ENCODE results near the gene PJA2. TPM values are rescaled to one million over a fixed set of nuclear protein-coding genes. Genes with fewer than 3 reads are reported as not detected.
"Not testable (repeated sequence)": the region's sequence is repeated elsewhere in the genome, so short reads cannot be mapped to it uniquely, and the experiment has no call there.

Gene PJA2
- polyA plus RNA-seq, 2 donors, result 8.5 to 21.8 TPM

DNA sequence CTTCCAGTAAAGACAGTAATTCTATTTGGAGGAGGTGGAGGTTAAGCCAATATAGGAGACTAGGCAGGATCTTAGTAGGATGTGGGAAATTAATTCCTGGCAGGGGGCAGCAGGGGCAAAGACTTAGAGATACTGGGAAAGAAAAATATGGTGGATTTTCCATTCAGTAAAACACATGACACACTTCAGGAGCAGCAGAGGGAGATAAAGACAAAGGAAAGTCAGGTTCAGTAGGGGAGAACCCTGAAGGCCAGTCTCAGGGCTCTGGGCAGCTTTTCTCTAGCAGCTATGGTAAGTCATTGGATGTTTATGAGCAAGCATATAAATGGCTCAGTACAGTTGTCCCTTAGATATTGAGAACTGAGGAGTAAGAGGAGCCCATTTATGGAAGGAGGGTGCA lies 105.5 kb downstream of the PJA2 start:
- no peaks in the 10 kb centered on the region for H3K36me3 ChIP-seq (ENCODE audit: control insufficient read depth in 2 of 2, insufficient read depth in 2 of 2, low read length in 1 of 2)
- H3K27ac ChIP-seq (ENCODE audit: low read depth in 2 of 2, low read length in 1 of 2), result no peak overlapping the region
- H3K9me3 ChIP-seq (ENCODE audit: control insufficient read depth in 2 of 2, insufficient read depth in 1 of 2, low read depth in 1 of 2, low read length in 1 of 2), result no peaks in the 10 kb centered on the region
- no peak overlapping the region for H3K4me3 ChIP-seq (ENCODE audit: low read depth in 1 of 2, low read length in 2 of 2)
- H3K4me1 ChIP-seq (ENCODE audit: control insufficient read depth in 2 of 2, insufficient read depth in 2 of 2, low read length in 1 of 2), result peaks cover 0 to 2% of the 10 kb centered on the region in 2 donors
- H3K27me3 ChIP-seq (ENCODE audit: control insufficient read depth in 1 of 2, insufficient read depth in 2 of 2, low read length in 2 of 2), result no peaks in the 10 kb centered on the region

DNA sequence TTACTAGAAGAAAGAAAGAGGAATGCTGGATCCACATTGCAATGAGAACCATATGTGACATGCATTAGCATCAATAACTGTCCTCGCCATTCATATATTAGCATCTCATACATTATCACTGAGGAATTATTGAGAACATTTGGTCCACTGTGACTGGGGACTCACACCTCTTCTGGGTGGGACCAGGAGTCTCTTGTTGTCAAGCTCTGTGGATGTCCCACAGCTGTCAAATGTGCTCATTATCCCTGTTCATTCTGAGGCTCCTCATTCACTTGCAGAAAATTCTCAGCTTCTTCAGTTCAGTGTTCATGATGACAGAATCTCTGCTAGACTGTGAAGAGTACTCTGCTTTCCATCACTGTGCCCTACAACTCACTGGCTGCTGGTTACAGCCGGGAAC lies 109.4 kb downstream of the PJA2 start:
- H3K9me3 ChIP-seq (ENCODE audit: control insufficient read depth in 2 of 2, insufficient read depth in 1 of 2, low read depth in 1 of 2, low read length in 1 of 2), result no peaks in the 10 kb centered on the region
- no peak overlapping the region for H3K27ac ChIP-seq (ENCODE audit: low read depth in 2 of 2, low read length in 1 of 2)
- no peaks in the 10 kb centered on the region for H3K27me3 ChIP-seq (ENCODE audit: control insufficient read depth in 1 of 2, insufficient read depth in 2 of 2, low read length in 2 of 2)
- H3K36me3 ChIP-seq (ENCODE audit: control insufficient read depth in 2 of 2, insufficient read depth in 2 of 2, low read length in 1 of 2), result no peaks in the 10 kb centered on the region
- no peak overlapping the region for H3K4me3 ChIP-seq (ENCODE audit: low read depth in 1 of 2, low read length in 2 of 2)
- WGBS, 2 donors, result 85 to 92% methylated on average over 2 of the region's 2 CpGs
- H3K4me1 ChIP-seq (ENCODE audit: control insufficient read depth in 2 of 2, insufficient read depth in 2 of 2, low read length in 1 of 2), result no peaks in the 10 kb centered on the region

DNA sequence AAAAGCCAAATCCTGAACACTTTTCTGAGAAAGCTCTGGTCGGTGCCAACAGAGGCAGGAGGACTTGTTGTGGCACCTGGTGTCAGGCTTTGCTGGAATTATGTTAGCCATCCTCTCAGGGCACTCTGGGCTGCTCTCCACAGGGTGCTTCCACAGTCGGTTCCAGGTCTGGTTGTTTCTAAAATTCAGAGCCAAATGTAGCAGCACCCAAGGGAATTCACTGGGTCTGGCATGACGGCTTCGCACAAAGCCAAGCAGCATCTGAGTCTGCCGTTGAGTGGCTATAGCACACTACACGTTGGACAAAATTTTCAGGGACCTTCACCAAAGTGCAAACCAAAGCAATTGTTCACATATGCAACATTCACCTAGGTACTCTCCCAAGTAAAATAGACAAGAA lies 110.2 kb downstream of the PJA2 start:
- H3K27me3 ChIP-seq (ENCODE audit: control insufficient read depth in 1 of 2, insufficient read depth in 2 of 2, low read length in 2 of 2), result no peaks in the 10 kb centered on the region
- H3K36me3 ChIP-seq (ENCODE audit: control insufficient read depth in 2 of 2, insufficient read depth in 2 of 2, low read length in 1 of 2), result no peaks in the 10 kb centered on the region
- H3K27ac ChIP-seq (ENCODE audit: low read depth in 2 of 2, low read length in 1 of 2), result no peak overlapping the region
- no peaks in the 10 kb centered on the region for H3K9me3 ChIP-seq (ENCODE audit: control insufficient read depth in 2 of 2, insufficient read depth in 1 of 2, low read depth in 1 of 2, low read length in 1 of 2)
- WGBS, 2 donors, result 73 to 75% methylated on average over 6 of the region's 6 CpGs
- no peak overlapping the region for H3K4me3 ChIP-seq (ENCODE audit: low read depth in 1 of 2, low read length in 2 of 2)
- no peaks in the 10 kb centered on the region for H3K4me1 ChIP-seq (ENCODE audit: control insufficient read depth in 2 of 2, insufficient read depth in 2 of 2, low read length in 1 of 2)

DNA sequence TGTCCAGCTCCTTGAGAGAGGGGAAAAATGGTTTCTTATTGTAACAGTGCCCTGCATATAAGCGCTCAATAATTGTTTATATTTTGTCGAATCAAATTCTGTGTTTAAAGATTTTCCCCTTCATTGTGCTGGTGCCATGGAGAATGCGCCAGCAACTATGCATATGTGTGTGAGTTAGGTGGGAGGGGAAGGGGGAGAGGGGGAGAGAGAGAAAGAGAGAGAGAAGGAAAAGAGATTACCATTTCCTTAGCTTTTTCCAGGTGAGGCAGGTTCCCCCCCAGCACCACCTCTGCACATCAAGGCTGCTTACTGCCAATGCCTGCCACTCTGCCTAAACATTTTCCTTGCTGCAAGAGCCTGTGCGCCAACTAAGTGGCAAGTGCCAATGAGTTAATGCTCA lies 111.0 kb downstream of the PJA2 start:
- no peaks in the 10 kb centered on the region for H3K9me3 ChIP-seq (ENCODE audit: control insufficient read depth in 2 of 2, insufficient read depth in 1 of 2, low read depth in 1 of 2, low read length in 1 of 2)
- H3K27ac ChIP-seq (ENCODE audit: low read depth in 2 of 2, low read length in 1 of 2), result no peak overlapping the region
- H3K27me3 ChIP-seq (ENCODE audit: control insufficient read depth in 1 of 2, insufficient read depth in 2 of 2, low read length in 2 of 2), result no peaks in the 10 kb centered on the region
- WGBS, 2 donors, result 35 to 77% methylated on average over 4 of the region's 4 CpGs
- H3K4me3 ChIP-seq (ENCODE audit: low read depth in 1 of 2, low read length in 2 of 2), result no peak overlapping the region
- no peaks in the 10 kb centered on the region for H3K4me1 ChIP-seq (ENCODE audit: control insufficient read depth in 2 of 2, insufficient read depth in 2 of 2, low read length in 1 of 2)
- H3K36me3 ChIP-seq (ENCODE audit: control insufficient read depth in 2 of 2, insufficient read depth in 2 of 2, low read length in 1 of 2), result no peaks in the 10 kb centered on the region

DNA sequence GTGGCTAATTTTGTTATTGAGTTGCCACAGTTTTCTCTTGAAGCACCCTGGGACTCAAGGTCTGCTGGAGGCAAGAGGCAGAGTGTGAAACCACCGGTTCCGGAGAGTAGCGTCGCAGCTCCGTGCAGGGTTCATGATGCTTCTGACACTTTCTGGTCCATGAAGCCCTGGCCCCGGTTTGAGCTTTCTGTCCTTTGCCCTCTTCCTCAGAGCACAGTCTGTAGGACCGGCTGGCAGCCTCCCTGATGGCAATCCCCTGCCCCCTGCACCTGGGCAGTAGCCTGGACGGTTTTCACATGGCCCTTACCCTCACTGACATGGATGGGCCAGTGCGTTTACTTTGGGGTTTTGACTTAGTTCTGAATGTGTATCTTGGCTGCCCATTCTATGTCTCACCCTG lies 111.9 kb downstream of the PJA2 start:
- WGBS, 2 donors, result 85 to 88% methylated on average over 9 of the region's 9 CpGs
- Histone ChIP-seq H3K27ac (ENCODE audit: low read depth in 2 of 2, low read length in 1 of 2) (no peak overlapping the region), H3K4me1 (ENCODE audit: control insufficient read depth in 2 of 2, insufficient read depth in 2 of 2, low read length in 1 of 2) (no peaks in the 10 kb centered on the region), H3K27me3 (ENCODE audit: control insufficient read depth in 1 of 2, insufficient read depth in 2 of 2, low read length in 2 of 2) (no peaks in the 10 kb centered on the region), H3K9me3 (ENCODE audit: control insufficient read depth in 2 of 2, insufficient read depth in 1 of 2, low read depth in 1 of 2, low read length in 1 of 2) (no peaks in the 10 kb centered on the region), H3K4me3 (ENCODE audit: low read depth in 1 of 2, low read length in 2 of 2) (no peak overlapping the region), H3K36me3 (ENCODE audit: control insufficient read depth in 2 of 2, insufficient read depth in 2 of 2, low read length in 1 of 2) (no peaks in the 10 kb centered on the region)

DNA sequence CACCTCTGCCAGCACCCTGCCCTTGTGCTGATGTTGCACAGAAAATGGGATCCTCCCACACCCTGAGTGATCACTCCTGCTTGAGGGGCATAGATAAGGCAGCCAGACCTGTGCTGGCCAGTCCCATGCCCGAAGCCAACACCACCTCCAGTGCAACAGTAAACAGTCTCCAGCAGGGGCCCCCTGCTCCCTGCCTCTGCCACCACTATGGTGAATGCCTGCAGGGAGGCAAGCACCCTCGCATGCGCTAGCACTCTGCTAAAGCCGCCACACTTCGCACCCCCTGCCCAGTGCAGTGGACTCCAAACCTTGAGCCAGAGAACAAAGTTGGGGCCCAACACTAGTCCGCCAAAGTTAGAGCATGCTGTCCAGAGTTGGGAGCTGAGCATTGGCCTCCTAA lies 118.7 kb downstream of the PJA2 start:
- Histone ChIP-seq H3K9me3 (ENCODE audit: control insufficient read depth in 2 of 2, insufficient read depth in 1 of 2, low read depth in 1 of 2, low read length in 1 of 2) (peaks cover 0 to 2% of the 10 kb centered on the region in 2 donors), H3K27me3 (ENCODE audit: control insufficient read depth in 1 of 2, insufficient read depth in 2 of 2, low read length in 2 of 2) (no peaks in the 10 kb centered on the region), H3K4me3 (ENCODE audit: low read depth in 1 of 2, low read length in 2 of 2) (no peak overlapping the region), H3K36me3 (ENCODE audit: control insufficient read depth in 2 of 2, insufficient read depth in 2 of 2, low read length in 1 of 2) (no peaks in the 10 kb centered on the region), H3K4me1 (ENCODE audit: control insufficient read depth in 2 of 2, insufficient read depth in 2 of 2, low read length in 1 of 2) (no peaks in the 10 kb centered on the region), H3K27ac (ENCODE audit: low read depth in 2 of 2, low read length in 1 of 2) (no peak overlapping the region)
- 94 to 95% methylated on average over 6 of the region's 6 CpGs for WGBS, 2 donors

DNA sequence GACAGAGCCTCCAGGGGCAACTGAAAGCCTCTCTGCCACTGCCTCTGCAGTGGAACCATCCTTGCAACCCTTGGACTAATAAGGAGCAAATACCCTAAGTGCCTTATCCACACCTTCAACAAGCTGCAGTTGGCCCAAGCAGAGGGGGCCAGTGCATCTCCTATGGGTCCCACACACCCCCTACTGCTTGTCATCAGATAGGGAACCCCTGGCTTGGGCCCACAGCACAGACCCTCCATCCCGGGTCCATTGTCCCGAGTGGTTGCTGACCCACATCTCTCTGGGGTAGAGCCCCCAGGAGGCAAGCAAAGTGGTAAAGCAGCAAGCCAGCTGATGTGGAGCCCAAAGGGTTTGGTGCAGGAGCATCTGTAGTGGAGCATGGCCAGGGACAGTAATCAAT lies 119.5 kb downstream of the PJA2 start:
- H3K27me3 ChIP-seq (ENCODE audit: control insufficient read depth in 1 of 2, insufficient read depth in 2 of 2, low read length in 2 of 2), result no peaks in the 10 kb centered on the region
- H3K4me3 ChIP-seq (ENCODE audit: low read depth in 1 of 2, low read length in 2 of 2), result no peak overlapping the region
- H3K36me3 ChIP-seq (ENCODE audit: control insufficient read depth in 2 of 2, insufficient read depth in 2 of 2, low read length in 1 of 2), result no peaks in the 10 kb centered on the region
- no peak overlapping the region for H3K27ac ChIP-seq (ENCODE audit: low read depth in 2 of 2, low read length in 1 of 2)
- peaks cover 0 to 2% of the 10 kb centered on the region in 2 donors for H3K9me3 ChIP-seq (ENCODE audit: control insufficient read depth in 2 of 2, insufficient read depth in 1 of 2, low read depth in 1 of 2, low read length in 1 of 2)
- WGBS, 2 donors, result 95 to 96% methylated on average over 2 of the region's 2 CpGs
- H3K4me1 ChIP-seq (ENCODE audit: control insufficient read depth in 2 of 2, insufficient read depth in 2 of 2, low read length in 1 of 2), result no peaks in the 10 kb centered on the region

DNA sequence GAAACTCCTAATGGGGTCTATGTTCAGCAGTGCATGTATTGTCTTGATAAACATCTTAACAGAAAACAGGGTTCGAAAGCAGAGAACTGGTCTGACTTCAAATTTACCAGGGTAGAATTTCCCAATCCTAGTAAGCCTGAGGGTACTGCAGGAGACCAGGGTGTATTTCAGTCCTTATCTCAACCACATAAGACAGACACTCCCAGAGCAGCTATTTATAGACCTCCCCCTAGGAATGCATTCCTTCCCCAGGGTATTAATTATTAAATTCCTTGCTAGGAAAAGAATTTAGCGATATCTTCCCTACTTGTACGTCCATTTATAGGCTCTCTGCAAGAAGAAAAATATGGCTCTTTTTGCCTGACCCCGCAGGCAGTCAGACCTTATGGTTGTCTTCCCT lies 123.1 kb downstream of the PJA2 start:
- not testable (repeated sequence) for H3K36me3 ChIP-seq (ENCODE audit: control insufficient read depth in 2 of 2, insufficient read depth in 2 of 2, low read length in 1 of 2); H3K27me3 ChIP-seq (ENCODE audit: control insufficient read depth in 1 of 2, insufficient read depth in 2 of 2, low read length in 2 of 2); H3K4me3 ChIP-seq (ENCODE audit: low read depth in 1 of 2, low read length in 2 of 2); H3K4me1 ChIP-seq (ENCODE audit: control insufficient read depth in 2 of 2, insufficient read depth in 2 of 2, low read length in 1 of 2); H3K9me3 ChIP-seq (ENCODE audit: control insufficient read depth in 2 of 2, insufficient read depth in 1 of 2, low read depth in 1 of 2, low read length in 1 of 2); H3K27ac ChIP-seq (ENCODE audit: low read depth in 2 of 2, low read length in 1 of 2)
- WGBS, 2 donors, result 93 to 94% methylated on average over 4 of the region's 4 CpGs

Data from esophagus (tissue), 2 donors.